Panc1 (cell line): ENCODE results near the gene DAB2.

ENCODE experiments used
- POLR2AphosphoS5 ChIP-seq: IDR thresholded peaks from 2 replicates; pipeline ENCODE4 v1.6.1; 2012; ENCODE audit warnings: mild to moderate bottlenecking, low read depth, low read length, moderate library complexity
- SIN3A ChIP-seq: IDR thresholded peaks from 2 replicates; pipeline ENCODE4 v1.6.1; 2012; ENCODE audit warnings: low read depth, mild to moderate bottlenecking, low read length, moderate library complexity, borderline replicate concordance; ENCODE audit not compliant: insufficient read depth
- TCF7L2 ChIP-seq: IDR thresholded peaks from 2 replicates; pipeline ENCODE4 v1.6.1; 2011; ENCODE audit warnings: mild to moderate bottlenecking, low read depth, low read length, inconsistent platforms
- TF ChIP-seq, protein P1 (sequence below): fragments of 450-650 bp; IDR thresholded peaks from 2 replicates; pipeline ENCODE4 v1.5.1; 2017; ENCODE audit warnings: mild to moderate bottlenecking
- TF ChIP-seq, protein P2 (sequence below), 2 experiments: IDR thresholded peaks; 2 replicates each; pipeline ENCODE4 v1.6.1; 2011 to 2012; ENCODE audit warnings: low read depth in 2 of 2, control low read depth in 1 of 2, low read length in 1 of 2, mild to moderate bottlenecking in 1 of 2, moderate library complexity in 1 of 2; ENCODE audit not compliant: insufficient read depth in 1 of 2

DNA sequence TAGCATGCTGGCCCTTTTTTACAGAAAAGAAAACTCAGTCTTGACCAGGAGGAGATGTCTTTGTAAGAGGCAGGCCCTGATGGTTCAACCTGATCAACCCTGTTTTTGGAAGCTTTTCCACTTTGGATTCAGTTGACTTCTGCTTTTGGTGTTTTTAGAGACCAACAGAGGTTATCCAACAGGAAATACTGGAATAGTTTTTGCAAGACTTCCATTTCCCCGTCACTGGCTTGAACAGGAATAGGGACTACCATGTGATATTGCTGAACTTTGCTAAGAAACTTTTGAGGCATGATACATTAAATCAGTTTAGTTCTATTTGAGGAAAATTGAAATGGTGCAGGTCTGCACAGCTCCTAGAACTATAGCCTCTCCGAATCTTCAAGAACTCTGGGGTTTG lies 17.1 kb upstream of the DAB2 start:
- TF ChIP-seq POLR2AphosphoS5 (no peak), TCF7L2 (no peak), SIN3A (no peak)
- TF ChIP-seq, protein P1, sequence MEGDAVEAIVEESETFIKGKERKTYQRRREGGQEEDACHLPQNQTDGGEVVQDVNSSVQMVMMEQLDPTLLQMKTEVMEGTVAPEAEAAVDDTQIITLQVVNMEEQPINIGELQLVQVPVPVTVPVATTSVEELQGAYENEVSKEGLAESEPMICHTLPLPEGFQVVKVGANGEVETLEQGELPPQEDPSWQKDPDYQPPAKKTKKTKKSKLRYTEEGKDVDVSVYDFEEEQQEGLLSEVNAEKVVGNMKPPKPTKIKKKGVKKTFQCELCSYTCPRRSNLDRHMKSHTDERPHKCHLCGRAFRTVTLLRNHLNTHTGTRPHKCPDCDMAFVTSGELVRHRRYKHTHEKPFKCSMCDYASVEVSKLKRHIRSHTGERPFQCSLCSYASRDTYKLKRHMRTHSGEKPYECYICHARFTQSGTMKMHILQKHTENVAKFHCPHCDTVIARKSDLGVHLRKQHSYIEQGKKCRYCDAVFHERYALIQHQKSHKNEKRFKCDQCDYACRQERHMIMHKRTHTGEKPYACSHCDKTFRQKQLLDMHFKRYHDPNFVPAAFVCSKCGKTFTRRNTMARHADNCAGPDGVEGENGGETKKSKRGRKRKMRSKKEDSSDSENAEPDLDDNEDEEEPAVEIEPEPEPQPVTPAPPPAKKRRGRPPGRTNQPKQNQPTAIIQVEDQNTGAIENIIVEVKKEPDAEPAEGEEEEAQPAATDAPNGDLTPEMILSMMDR, result no peak
- TF ChIP-seq, protein P2, sequence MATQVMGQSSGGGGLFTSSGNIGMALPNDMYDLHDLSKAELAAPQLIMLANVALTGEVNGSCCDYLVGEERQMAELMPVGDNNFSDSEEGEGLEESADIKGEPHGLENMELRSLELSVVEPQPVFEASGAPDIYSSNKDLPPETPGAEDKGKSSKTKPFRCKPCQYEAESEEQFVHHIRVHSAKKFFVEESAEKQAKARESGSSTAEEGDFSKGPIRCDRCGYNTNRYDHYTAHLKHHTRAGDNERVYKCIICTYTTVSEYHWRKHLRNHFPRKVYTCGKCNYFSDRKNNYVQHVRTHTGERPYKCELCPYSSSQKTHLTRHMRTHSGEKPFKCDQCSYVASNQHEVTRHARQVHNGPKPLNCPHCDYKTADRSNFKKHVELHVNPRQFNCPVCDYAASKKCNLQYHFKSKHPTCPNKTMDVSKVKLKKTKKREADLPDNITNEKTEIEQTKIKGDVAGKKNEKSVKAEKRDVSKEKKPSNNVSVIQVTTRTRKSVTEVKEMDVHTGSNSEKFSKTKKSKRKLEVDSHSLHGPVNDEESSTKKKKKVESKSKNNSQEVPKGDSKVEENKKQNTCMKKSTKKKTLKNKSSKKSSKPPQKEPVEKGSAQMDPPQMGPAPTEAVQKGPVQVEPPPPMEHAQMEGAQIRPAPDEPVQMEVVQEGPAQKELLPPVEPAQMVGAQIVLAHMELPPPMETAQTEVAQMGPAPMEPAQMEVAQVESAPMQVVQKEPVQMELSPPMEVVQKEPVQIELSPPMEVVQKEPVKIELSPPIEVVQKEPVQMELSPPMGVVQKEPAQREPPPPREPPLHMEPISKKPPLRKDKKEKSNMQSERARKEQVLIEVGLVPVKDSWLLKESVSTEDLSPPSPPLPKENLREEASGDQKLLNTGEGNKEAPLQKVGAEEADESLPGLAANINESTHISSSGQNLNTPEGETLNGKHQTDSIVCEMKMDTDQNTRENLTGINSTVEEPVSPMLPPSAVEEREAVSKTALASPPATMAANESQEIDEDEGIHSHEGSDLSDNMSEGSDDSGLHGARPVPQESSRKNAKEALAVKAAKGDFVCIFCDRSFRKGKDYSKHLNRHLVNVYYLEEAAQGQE (IDR thresholded peaks at IDR 0.05; ENCODE audit: insufficient read depth in 1 of 2, low read depth in 2 of 2, low read length in 1 of 2), result no peak
